SIG-M5 treated with dmso at 0.1 percent for 504 hours (cell line): ENCODE results near the gene SLC17A1.
"Not testable (repeated sequence)": the region's sequence is repeated elsewhere in the genome, so short reads cannot be mapped to it uniquely, and the experiment has no call there.

Experiments
- DNase-seq: peaks from one replicate; lab custom pipeline; 2025; ENCODE audit not compliant: unreplicated experiment; lab: John Stamatoyannopoulos, UW

Gene SLC17A1

DNA sequence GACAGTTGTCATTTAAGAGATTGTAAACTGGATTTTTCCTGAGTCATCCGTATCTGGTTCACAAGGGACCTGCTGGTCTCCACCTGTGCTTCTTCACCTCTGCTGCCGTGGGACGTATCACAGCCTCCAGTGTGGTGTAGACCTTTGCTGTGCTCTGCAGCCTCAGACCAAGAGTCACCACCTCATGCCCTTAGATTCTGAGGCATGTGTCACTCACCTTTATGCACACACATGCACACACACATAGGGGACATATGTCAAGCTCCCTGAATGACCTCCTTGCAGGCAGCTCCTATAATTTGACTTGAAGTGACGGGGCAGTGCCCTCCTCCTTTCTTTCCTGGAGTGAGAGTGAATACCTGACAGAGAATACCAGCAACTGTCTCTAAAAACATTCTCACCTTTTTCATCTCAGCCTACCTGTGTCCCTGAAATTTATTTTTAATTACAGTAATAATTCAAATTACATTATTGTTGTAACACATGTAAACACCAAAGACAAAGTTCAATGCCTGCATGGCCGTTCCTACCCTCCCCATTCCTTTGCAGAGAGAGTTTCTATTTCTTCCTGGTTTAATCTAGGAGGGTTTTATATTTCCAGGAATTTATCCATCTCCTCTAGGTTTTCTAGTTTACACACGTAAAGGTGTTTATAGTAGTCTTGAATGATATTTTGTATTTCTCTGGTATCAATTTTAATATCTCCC is 73.8 kb downstream of the SLC17A1 start:
- DNase-seq, result no peak

DNA sequence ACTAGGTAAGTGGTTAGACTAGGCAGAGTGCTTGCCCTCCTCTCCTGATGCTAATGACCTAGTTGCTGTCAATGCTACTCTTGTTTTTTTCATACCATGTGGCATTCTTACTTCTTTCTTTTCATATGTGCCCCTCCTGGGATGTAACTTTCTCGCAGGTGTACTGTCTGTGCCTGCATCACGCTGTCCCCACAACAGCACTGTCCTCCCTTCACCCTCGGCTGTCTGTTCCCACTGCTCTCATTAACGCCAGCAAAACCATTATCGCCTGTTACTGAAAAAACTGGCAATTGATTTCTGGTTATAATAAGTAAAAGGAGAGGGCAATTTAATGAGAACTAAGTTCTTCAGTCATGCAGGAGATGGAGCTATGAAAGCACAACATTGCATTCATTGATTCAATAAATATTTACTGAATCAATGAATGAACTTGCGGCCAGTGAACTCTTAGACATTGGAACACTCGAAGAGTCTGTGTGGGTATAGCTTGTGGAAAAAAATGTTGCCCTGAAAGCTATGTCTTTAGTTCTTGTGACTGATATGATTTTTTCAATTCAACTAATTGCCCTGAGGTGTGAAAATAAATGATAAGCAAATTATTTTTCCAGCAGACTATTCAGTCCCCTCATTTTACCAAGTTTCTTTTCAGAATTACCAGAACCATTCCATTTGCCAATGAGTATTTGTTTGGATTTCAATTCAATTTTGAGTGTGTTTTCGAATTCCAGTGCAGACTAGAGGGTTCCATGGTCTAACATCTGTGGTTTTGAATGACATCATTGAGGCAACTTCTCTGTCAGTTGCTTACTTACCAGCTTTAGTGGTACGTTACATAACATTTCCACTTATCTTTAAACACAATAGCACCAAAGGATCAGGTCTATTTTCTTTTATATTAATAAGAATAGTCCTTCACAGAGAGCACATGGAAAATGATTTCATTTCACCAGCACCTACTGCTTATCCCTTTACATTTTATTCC is 75.2 kb downstream of the SLC17A1 start:
- no peak for DNase-seq

DNA sequence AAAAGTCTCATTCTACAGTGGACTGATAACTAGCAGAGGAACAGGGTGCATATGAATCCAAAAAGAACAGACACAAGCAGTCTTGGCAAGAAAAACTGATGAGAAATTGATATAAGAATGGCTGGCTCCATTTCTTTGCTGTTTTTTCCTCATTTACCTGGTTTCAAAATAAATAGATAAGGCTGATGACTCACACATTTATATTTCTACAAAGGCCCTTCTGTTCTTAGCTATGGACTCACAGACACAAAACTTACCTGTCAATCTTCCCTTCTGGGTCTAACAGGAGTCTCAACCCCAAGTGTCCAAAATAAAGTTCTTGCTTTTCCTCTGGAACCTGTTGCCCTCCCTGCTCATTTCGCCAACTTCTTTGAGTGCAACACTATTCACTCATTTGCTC is 76.4 kb downstream of the SLC17A1 start:
- DNase-seq, result no peak

DNA sequence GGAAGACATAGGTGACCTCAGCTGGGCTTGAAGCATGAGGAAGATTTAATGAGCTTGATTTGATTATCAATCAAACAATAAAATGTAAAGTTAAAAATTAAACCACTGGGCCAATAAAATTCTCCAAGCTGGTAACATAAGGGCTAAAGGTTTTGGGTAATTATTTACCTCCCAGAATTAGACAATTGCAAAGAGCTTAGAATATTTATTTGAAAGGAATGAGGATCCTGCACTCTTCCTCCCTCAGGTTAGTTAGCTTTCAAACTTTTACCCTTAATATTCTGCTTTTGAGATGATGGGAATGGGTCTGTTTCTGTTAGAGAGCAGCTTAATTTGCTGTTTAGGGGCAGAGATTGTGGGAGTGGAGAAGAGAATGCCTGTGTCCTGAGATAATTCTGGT is 77.3 kb downstream of the SLC17A1 start, which contains the start of gene SLC17A4:
SLC17A4 (plus strand) TSS at position 208 of the 400 bp plus-strand sequence. CDS start 7,221 bp downstream, outside the sequence.
- DNase-seq, result no peak

DNA sequence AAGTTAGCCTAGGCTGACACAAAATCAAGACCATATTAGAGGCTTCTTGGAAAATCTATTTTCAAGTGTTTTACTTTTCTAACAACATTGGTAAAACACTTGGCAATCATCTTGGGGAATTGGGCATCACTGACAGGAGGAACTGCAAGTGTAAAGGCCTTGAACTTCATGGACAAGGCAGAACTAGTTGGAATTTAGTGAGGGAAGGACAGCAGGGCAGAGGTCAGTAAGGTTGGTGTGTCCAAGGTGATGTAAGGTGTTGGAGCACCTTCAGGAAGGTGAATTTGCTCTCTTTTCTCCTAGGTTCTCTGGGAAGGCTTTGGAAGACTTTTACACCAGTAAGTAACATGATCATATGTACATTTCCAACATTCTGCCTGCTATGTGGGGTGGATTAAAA is 78.8 kb downstream of the SLC17A1 start:
- no peak for DNase-seq

DNA sequence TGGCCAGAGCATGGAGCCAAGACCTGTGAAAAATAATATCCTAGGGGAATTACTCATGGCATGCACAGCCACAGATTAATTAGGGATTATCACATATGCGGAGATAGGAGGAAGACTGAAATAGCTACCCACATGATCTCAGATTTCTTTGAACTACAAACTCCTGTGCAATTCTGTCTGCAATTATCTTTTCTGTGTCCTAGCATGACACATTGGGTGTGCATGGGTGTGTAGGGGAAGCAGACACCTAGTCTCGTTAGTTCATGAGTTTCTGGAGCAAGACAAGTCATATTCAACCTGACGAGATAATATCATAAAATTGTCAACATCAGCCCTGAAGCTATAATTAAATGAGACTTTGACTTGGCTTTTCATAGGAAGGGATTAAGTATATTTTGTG is 80.9 kb downstream of the SLC17A1 start:
- no peak for DNase-seq

DNA sequence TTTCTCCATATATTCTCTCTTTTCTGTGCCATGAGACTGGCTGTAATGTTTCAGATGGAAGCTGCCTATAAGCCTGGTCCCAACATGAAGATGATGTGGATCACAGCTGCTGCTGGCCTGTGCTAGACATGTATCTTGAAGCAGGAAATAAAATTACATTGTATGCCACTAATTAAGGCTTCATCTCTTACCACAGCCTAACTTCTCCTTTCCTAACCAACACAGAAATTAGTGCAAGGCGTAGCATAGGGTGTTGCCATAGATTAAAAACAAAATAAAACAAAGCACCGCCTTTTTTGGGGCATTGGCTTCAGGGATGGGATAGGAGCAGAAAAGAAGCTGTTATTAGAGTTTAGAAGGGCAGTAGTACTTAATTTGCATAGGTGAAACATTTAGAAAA is 82.0 kb downstream of the SLC17A1 start:
- DNase-seq, result peak; percentile 2

DNA sequence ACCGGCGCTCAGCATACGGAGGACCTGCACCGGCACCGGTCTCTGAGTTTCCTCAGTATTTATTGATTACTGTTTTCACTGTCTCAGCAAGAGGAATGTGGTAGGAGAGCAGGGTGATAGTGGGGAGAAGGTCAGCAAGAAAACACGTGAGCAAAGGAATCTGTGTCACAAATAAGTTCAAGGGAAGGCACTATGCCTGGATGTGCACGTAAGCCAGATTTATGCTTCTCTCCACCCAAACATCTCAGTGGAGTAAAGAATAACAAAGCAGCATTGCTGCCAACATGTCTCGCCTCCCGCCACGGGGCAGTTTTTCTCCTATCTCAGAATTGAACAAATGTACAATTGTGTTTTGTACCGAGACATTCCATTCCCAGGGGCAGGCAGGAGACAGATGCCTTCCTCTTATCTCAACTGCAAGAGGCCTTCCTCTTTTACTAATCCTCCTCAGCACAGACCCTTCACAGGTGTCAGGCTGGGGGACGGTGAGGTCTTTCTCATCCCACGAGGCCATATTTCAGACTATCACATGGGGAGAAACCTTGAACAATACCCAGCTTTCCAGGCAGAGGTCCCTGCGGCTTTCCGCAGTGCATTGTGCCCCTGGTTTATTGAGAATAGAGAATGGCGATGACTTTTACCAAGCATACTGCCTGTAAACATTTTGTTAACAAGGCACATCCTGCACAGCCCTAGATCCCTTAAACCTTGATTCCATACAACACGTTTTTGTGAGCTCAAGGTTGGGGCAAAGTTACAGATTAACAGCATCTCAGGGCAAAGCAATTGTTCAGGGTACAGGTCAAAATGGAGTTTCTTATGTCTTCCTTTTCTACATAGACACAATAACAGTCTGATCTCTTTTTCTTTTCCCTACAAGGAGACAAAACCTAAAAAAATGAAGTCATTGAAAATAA is 83.0 kb downstream of the SLC17A1 start:
- not testable (repeated sequence) for DNase-seq

DNA sequence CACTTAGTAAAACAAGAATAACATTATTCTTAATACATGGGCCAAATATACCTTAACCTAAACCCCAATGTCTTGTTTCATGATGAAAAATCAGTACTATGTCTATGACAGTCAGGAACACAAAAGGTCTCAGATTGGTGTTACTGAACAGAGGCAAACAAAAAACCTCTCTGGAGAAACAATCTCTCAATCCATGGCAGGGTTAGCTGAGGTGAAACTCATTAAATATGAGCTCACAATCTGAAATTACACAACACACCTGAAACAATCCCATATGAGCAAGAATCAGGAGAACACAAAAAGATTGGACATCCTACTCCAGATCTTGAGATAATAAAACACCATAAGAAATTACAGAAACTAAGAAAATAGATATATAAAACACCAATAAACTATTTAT is 83.8 kb downstream of the SLC17A1 start:
- no peak for DNase-seq

DNA sequence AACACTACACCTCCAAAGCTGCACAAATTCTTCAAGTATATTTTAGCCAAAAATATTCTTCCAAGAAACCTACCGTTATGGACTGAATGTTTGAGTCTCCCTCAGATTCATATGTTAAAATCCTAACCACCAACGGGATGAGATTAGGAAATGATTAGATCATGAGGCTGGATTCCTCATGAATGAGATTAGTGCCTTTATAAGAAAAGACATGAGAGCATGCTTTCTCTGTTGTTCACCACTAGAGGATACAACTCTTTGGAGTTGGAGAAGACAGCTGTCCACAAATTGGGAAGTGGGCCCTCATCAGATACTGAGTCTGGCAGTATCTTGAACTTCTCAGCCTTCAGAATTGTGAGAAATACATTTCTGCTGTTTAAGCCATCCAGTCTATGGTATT is 84.4 kb downstream of the SLC17A1 start:
- no peak for DNase-seq

DNA sequence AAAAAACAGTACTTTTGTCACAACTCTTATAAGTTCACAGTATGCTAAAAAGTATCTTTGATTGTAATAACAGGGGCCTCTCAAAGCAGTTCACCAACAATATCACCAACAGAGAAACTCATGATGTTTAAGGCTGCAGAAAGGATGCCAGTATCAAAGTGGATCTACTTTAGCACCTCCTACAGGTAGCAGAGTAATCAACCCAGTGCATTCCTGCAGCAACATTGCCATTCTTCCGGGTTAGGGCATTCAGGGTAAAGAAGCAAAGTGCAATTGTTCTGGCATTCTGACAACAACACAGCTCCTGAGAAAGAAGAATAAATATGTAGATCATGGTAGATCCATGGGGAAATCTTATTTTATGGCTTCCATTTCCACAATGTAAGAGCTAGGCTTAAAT is 84.9 kb downstream of the SLC17A1 start:
- DNase-seq, result no peak

DNA sequence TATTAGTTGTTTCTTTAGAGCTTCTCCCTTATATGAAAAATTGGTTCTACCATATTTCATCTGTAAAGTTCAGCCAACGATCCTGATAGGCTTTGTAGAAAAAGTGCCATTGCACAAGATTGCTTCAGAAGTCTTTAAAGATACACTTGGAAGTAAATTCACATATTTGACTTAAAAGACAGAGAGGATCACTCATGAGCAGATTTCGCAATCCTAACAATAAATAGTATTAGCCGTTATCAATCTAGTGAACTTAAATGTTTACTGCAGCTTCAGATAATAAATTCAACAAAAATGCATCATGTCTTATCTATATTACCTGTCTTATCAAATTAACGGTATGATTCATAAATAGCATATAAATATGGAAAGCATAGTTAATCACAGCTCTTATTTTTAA is 86.0 kb downstream of the SLC17A1 start:
- no peak for DNase-seq

DNA sequence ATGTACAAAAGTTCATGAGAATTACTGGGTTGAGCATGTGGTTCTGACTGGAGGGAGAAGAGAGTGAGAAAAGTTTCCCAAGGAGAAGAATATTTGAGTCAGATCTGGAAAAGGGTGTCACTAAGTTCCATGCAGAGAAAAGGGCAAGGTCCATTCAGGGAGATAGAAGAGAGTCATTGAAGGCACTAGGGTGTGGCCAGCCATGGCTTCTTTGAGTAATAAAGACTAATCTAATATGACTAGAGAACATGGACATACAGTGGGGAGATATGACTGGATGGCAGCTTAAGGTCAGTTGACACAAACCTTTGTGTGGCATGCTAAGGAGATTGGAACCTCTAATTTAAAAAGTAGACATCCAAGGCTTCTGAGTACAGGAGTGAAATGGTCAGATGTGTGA is 88.0 kb downstream of the SLC17A1 start:
- no peak for DNase-seq

DNA sequence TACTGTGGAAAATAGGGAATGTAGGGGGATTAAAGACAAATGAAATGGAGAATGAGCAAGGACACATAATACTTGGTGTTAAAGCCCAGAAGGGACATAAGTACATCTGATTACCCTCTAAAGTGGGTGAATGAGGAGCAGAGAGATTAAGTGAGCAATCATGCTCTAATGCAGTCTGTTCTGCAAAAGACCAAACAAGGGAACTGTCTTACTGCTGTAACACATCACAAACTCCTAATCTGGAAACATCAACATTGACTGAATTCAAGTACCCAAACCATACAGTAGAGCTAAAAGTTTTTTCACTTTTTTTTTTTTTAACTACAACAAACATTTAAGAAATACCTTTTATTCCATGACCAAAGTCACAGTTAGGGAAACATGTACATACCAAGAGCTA is 96.6 kb downstream of the SLC17A1 start:
- no peak for DNase-seq
